ENCODE data around the gene SRGAP3.

- TF ChIP-seq CTCF (conservative IDR thresholded peaks at IDR 0.05): no peak
- no peak for TF ChIP-seq ZFX (IDR thresholded peaks at IDR 0.05)
Observed at GRCh38 chr3:9216736-9217135, 32.7 kb downstream of the SRGAP3 start.

All from C4-2B (cell line).